ENCODE measurements around the gene RHBDD3. TPM values are rescaled to one million over a fixed set of nuclear protein-coding genes. Genes with fewer than 3 reads are reported as not detected.
A peak's percentile ranks its signal among the peaks of the same experiment; 100 is the strongest.

RHBDD3 gene
- total RNA-seq, 3 donors from 2014 or later (not counting 1 experiment from before 2014, with no cell fraction given): 16.6 to 20.9 (median 17.9) TPM

DNA sequence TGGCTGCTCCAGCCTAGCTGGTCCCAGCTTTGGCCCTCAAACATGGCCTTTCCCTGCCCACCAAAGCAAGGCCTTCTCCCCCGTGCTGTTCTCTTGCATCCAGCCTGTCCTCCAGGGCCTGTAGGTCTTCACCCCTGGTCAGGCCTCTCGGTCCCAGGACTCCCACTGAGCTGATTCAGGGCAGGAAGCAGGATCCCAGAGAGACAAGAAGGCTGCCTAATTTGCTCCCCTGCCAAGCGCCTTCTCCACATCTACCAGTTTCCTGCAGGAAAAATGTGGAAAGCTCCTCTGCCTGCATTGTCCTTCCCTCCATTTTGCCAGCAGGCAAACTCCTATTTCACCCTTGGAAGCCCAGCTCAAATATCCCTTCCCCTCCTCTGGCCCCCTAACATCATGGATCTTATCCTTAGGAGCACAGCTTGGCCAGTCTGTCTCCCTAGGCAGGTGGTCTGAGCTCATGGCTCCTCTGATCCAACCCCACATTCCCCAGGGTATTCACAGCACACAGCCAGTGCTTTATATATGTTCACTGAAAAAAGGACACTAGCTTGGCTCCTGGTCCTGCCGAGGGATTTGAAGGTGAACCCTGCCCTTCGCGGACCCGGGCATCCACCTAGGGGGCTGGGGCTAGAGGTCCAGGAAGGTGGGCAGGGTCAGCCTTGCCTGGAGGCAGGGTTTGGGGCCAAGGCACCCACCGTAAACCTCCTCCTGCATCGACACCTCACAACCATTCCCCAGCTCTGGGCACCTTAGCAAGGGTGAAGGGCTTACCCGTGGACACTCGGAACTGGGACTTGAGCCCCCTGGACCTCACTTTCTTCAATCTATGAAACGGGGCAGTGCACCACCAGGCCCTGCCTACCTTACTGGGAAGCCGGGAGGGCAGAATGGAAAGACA lies 968 bp downstream of the RHBDD3 start:
- peak overlapping the region; percentile 98 for H3K4me3 Mint-ChIP-seq
- no peaks in the 10 kb centered on the region for H3K9me3 Mint-ChIP-seq
- Histone ChIP-seq H3K4me1 (ENCODE audit: control insufficient read depth, insufficient read depth, low read length) (peaks cover 31% of the 10 kb centered on the region), H3K4me3 (ENCODE audit: low read length) (peak overlapping the region; percentile 83), H3K9me3 (ENCODE audit: control insufficient read depth, insufficient read depth, low read length) (no peaks in the 10 kb centered on the region), H3K27ac (ENCODE audit: low read length) (no peak overlapping the region), H3K27me3 (ENCODE audit: control insufficient read depth, insufficient read depth, low read length) (no peaks in the 10 kb centered on the region), H3K36me3 (ENCODE audit: control insufficient read depth, insufficient read depth, low read length) (peaks cover 3% of the 10 kb centered on the region)
- no peak for ATAC-seq
- peak in 1 of 2 donors; percentile 23 for DNase-seq
- peaks cover 8% of the 10 kb centered on the region for H3K36me3 Mint-ChIP-seq
- intact Hi-C loops (cut with micrococcal nuclease): loop anchor here (10.0 kb wide), 1 partner anchor 1352 kb away; the partner anchor contains the start of gene PITPNB
- no peaks in the 10 kb centered on the region for H3K27me3 Mint-ChIP-seq (ENCODE audit: low read depth in 2 of 2)
- TF ChIP-seq CTCF (IDR thresholded peaks at IDR 0.05): no peak
- H3K4me1 Mint-ChIP-seq: peaks cover 47 to 52% of the 10 kb centered on the region in 2 donors
- 29% methylated on average over 13 of the region's 13 CpGs for WGBS (ENCODE audit: insufficient coverage)
- peak overlapping the region; percentile 96 to 99 for H3K27ac Mint-ChIP-seq

- Mint-ChIP-seq H3K4me1 (peaks cover 40 to 43% of the 10 kb centered on the region in 2 donors), H3K9me3 (no peaks in the 10 kb centered on the region), H3K27me3 (ENCODE audit: low read depth in 2 of 2) (no peaks in the 10 kb centered on the region), H3K36me3 (peaks cover 8% of the 10 kb centered on the region), H3K27ac (peak overlapping the region in 1 of 2 donors; percentile 96), H3K4me3 (no peak overlapping the region)
- Histone ChIP-seq H3K27ac (ENCODE audit: low read length) (no peak overlapping the region), H3K9me3 (ENCODE audit: control insufficient read depth, insufficient read depth, low read length) (no peaks in the 10 kb centered on the region), H3K4me3 (ENCODE audit: low read length) (no peak overlapping the region), H3K4me1 (ENCODE audit: control insufficient read depth, insufficient read depth, low read length) (peaks cover 28% of the 10 kb centered on the region), H3K27me3 (ENCODE audit: control insufficient read depth, insufficient read depth, low read length) (no peaks in the 10 kb centered on the region), H3K36me3 (ENCODE audit: control insufficient read depth, insufficient read depth, low read length) (peaks cover 3% of the 10 kb centered on the region)
- 90% methylated on average over 4 of the region's 4 CpGs for WGBS (ENCODE audit: insufficient coverage)
- no peak for DNase-seq
- intact Hi-C loops (cut with micrococcal nuclease): loop anchor here (10.0 kb wide), 1 partner anchor 1351 kb away; the partner anchor contains the start of gene PITPNB
- TF ChIP-seq CTCF (IDR thresholded peaks at IDR 0.05): no peak
- ATAC-seq: no peak
These were observed 1.9 kb downstream of the RHBDD3 start for GRCh38 chr22:29265929-29266328.

DNA sequence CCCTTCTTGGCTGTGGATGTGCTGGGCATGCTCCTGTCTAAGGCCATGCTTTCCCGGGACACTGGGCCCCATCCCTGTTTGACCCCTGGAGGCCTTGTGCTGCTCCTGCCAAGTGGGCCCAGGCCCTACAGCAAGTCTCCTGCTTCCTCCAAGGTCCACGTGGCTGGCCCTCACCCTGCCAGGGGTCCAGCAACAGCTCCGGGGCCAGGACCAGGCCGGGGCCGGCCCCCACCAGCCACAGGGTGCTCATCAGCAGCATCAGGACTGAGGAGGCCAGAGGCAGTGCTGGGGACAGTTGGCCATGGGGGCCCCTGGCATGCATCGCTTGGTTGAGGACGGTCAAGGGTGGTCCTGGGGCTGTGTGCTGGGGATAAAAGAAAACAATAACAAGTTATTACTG lies 2.5 kb downstream of the RHBDD3 start:
- Mint-ChIP-seq H3K9me3 (no peaks in the 10 kb centered on the region), H3K27ac (no peak overlapping the region), H3K4me3 (no peak overlapping the region), H3K4me1 (peaks cover 34 to 37% of the 10 kb centered on the region in 2 donors), H3K27me3 (ENCODE audit: low read depth in 2 of 2) (no peaks in the 10 kb centered on the region), H3K36me3 (peaks cover 8% of the 10 kb centered on the region)
- no peaks in the 10 kb centered on the region for H3K9me3 ChIP-seq (ENCODE audit: control insufficient read depth, insufficient read depth, low read length)
- intact Hi-C loops (cut with micrococcal nuclease): loop anchor here (10.0 kb wide), 1 partner anchor 1351 kb away; the partner anchor contains the start of gene PITPNB
- DNase-seq: no peak
- H3K27me3 ChIP-seq (ENCODE audit: control insufficient read depth, insufficient read depth, low read length): no peaks in the 10 kb centered on the region
- WGBS (ENCODE audit: insufficient coverage): 99% methylated on average over 7 of the region's 7 CpGs
- H3K4me3 ChIP-seq (ENCODE audit: low read length): no peak overlapping the region
- TF ChIP-seq CTCF (IDR thresholded peaks at IDR 0.05): no peak
- peaks cover 25% of the 10 kb centered on the region for H3K4me1 ChIP-seq (ENCODE audit: control insufficient read depth, insufficient read depth, low read length)
- no peak overlapping the region for H3K27ac ChIP-seq (ENCODE audit: low read length)
- ATAC-seq: no peak
- peaks cover 3% of the 10 kb centered on the region for H3K36me3 ChIP-seq (ENCODE audit: control insufficient read depth, insufficient read depth, low read length)
